Measurements from ENCODE around the gene UQCR11.

UQCR11 gene

GRCh38 chr19:1621021-1621420 lies 15.8 kb upstream of the UQCR11 start:
- TF ChIP-seq MAX (IDR thresholded peaks at IDR 0.05) (no peak), RAD21 (IDR thresholded peaks at IDR 0.05; ENCODE audit: low read depth) (no peak), TEAD4 (IDR thresholded peaks at IDR 0.05) (no peak), TCF12 (IDR thresholded peaks at IDR 0.05; ENCODE audit: low read depth) (no peak), EP300 (IDR thresholded peaks at IDR 0.05; ENCODE audit: borderline replicate concordance) (no peak), EGR1 (IDR thresholded peaks at IDR 0.05) (no peak), REST (IDR thresholded peaks at IDR 0.05; ENCODE audit: low read depth) (no peak), USF1 (IDR thresholded peaks at IDR 0.05) (no peak), NFIC (IDR thresholded peaks at IDR 0.05) (no peak), YY1 (IDR thresholded peaks at IDR 0.05; ENCODE audit: low read depth) (no peak), TAF1 (IDR thresholded peaks at IDR 0.05; ENCODE audit: low read depth) (no peak), CREB1 (IDR thresholded peaks at IDR 0.05; ENCODE audit: low read depth) (no peak), FOXM1 (IDR thresholded peaks at IDR 0.05; ENCODE audit: borderline replicate concordance, low read depth) (no peak), CEBPB (IDR thresholded peaks at IDR 0.05) (no peak), ZBTB7A (IDR thresholded peaks at IDR 0.05; ENCODE audit: low read depth) (no peak)

- TF ChIP-seq EGR1 (IDR thresholded peaks at IDR 0.05): no peak
- no peak for TF ChIP-seq TCF12 (IDR thresholded peaks at IDR 0.05; ENCODE audit: low read depth)
- TF ChIP-seq YY1 (IDR thresholded peaks at IDR 0.05; ENCODE audit: low read depth): no peak
- no peak for TF ChIP-seq MAX (IDR thresholded peaks at IDR 0.05)
- no peak for TF ChIP-seq TAF1 (IDR thresholded peaks at IDR 0.05; ENCODE audit: low read depth)
- no peak for TF ChIP-seq TEAD4 (IDR thresholded peaks at IDR 0.05)
- TF ChIP-seq EP300 (IDR thresholded peaks at IDR 0.05; ENCODE audit: borderline replicate concordance): no peak
- no peak for TF ChIP-seq USF1 (IDR thresholded peaks at IDR 0.05)
- no peak for TF ChIP-seq REST (IDR thresholded peaks at IDR 0.05; ENCODE audit: low read depth)
- TF ChIP-seq CREB1 (IDR thresholded peaks at IDR 0.05; ENCODE audit: low read depth): no peak
- no peak for TF ChIP-seq FOXM1 (IDR thresholded peaks at IDR 0.05; ENCODE audit: borderline replicate concordance, low read depth)
- TF ChIP-seq ZBTB7A (IDR thresholded peaks at IDR 0.05; ENCODE audit: low read depth): no peak
These were observed 15.2 kb upstream of the UQCR11 start for GRCh38 chr19:1620502-1620901.

- TF ChIP-seq ZBTB7A (IDR thresholded peaks at IDR 0.05; ENCODE audit: low read depth) (no peak), USF1 (IDR thresholded peaks at IDR 0.05) (no peak), NFIC (IDR thresholded peaks at IDR 0.05) (no peak), EP300 (IDR thresholded peaks at IDR 0.05; ENCODE audit: borderline replicate concordance) (no peak), RAD21 (IDR thresholded peaks at IDR 0.05; ENCODE audit: low read depth) (no peak), REST (IDR thresholded peaks at IDR 0.05; ENCODE audit: low read depth) (no peak), YY1 (IDR thresholded peaks at IDR 0.05; ENCODE audit: low read depth) (no peak), CEBPB (IDR thresholded peaks at IDR 0.05) (no peak), EGR1 (IDR thresholded peaks at IDR 0.05) (no peak), FOXM1 (IDR thresholded peaks at IDR 0.05; ENCODE audit: borderline replicate concordance, low read depth) (no peak), MAX (IDR thresholded peaks at IDR 0.05) (no peak)
These were observed 14.4 kb upstream of the UQCR11 start for GRCh38 chr19:1619703-1620102.

- TF ChIP-seq ZBTB7A (IDR thresholded peaks at IDR 0.05; ENCODE audit: low read depth): no peak
- TF ChIP-seq RAD21 (IDR thresholded peaks at IDR 0.05; ENCODE audit: low read depth): no peak
- TF ChIP-seq MAX (IDR thresholded peaks at IDR 0.05): no peak
- no peak for TF ChIP-seq TAF1 (IDR thresholded peaks at IDR 0.05; ENCODE audit: low read depth)
- TF ChIP-seq CEBPB (IDR thresholded peaks at IDR 0.05): no peak
- TF ChIP-seq CREB1 (IDR thresholded peaks at IDR 0.05; ENCODE audit: low read depth): no peak
- no peak for TF ChIP-seq NFIC (IDR thresholded peaks at IDR 0.05)
- TF ChIP-seq EP300 (IDR thresholded peaks at IDR 0.05; ENCODE audit: borderline replicate concordance): no peak
- TF ChIP-seq YY1 (IDR thresholded peaks at IDR 0.05; ENCODE audit: low read depth): no peak
- no peak for TF ChIP-seq TEAD4 (IDR thresholded peaks at IDR 0.05)
- no peak for TF ChIP-seq EGR1 (IDR thresholded peaks at IDR 0.05)
These were observed 13.8 kb upstream of the UQCR11 start for GRCh38 chr19:1619094-1619439.
